Airway epithelial cell (primary cell): ENCODE measurements around the gene OPRD1. TPM values are rescaled to one million over a fixed set of nuclear protein-coding genes. Genes with fewer than 3 reads are reported as not detected.

Experiments
- total RNA-seq: library from RNA; depleted of rRNA; stranded (reverse); fragments of >200 nt; gene quantifications from 2 replicates; pipeline ENCODE4 v1.2.3, GENCODE V29; 2015

OPRD1 gene
- total RNA-seq = not detected in 2 replicates

GRCh38 chr1:28811766-28812668, at the start of gene OPRD1:
TSS of gene OPRD1 (plus strand) at chr1:28812170. CDS start at chr1:28812384, 214 bp downstream.

DNA sequence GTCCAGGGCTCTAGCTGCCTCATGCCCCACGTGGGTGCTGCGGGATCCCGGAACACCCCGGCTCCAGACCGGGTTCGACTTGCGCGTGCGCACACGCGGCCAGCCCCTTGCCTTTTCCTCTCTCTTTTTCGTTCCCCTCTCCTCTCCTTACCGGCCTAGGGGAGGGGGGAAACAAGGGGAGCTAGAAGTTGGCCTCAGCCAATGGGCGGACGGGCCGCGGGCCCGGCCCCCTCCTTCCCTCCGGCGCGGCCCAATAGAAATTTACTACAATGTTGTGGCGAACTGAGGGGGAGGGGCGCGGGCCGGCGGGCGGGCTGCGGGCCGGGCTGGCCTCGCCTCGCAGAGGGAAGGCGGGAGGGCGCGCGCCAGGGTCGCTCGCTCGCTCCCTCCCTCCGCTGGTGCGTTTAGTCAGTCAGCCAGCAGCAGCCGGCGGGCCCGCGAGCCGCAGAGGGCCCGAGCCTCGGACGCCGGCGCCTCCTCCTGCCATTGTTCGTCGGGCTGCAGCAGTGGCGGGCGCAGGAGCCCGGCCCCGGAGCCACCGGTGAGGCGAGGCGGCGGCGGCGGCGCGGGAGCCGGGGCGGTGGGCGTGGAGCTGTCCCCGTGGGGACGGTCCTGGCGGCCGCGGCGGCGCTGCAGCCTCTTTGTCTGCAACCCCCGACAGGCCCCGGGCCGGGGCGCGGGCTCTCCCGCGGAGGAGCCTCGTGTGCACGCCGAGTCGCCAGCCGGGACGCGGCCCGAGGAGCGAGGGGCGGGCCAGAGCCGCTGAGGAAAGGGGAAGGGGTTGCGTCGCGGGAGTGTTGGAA, 102.5 kb downstream of the OPRD1 start, which contains the start of gene EPB41:
Gene EPB41, plus strand, starts transcription at position 342 of the 803 bp plus-strand sequence. CDS start 72,869 bp downstream, outside the sequence.

Other genes starting within 250 kb of the OPRD1 start
- gene RAB42, start 219.9 kb upstream of the OPRD1 start, total RNA-seq = 0.07 and 0.51 TPM in 2 replicates
- gene TAF12, start 169.1 kb upstream of the OPRD1 start, total RNA-seq = 20.0 and 21.4 TPM in 2 replicates
- gene RNU11, start 163.6 kb upstream of the OPRD1 start, total RNA-seq = not detected in 2 replicates
- 6.4 and 9.5 TPM in 2 replicates for gene GMEB1, start 143.4 kb upstream of the OPRD1 start, total RNA-seq
- gene YTHDF2, start 75.2 kb upstream of the OPRD1 start, total RNA-seq = 41.4 and 60.4 TPM in 2 replicates
- gene EPB41, start 102.4 kb downstream of the OPRD1 start, total RNA-seq = 26.1 and 26.5 TPM in 2 replicates